HG03280 (cell line): ENCODE measurements around the gene TXNDC8.
A peak's percentile ranks its signal among the peaks of the same experiment; 100 is the strongest.
"Not testable (repeated sequence)": the region's sequence is repeated elsewhere in the genome, so short reads cannot be mapped to it uniquely, and the experiment has no call there.

ENCODE experiments used
- ATAC-seq: cut with Tn5 transposase; IDR thresholded peaks from one replicate; pipeline ENCODE4 v1.9.1; 2021; ENCODE audit warnings: mild to moderate bottlenecking, moderate library complexity; ENCODE audit not compliant: unreplicated experiment

Gene TXNDC8

GRCh38 chr9:110328763-110329162, 8.9 kb downstream of the TXNDC8 start:
- ATAC-seq = no peak

- no peak for ATAC-seq
Measured at GRCh38 chr9:110327716-110328115, 9.9 kb downstream of the TXNDC8 start.

DNA sequence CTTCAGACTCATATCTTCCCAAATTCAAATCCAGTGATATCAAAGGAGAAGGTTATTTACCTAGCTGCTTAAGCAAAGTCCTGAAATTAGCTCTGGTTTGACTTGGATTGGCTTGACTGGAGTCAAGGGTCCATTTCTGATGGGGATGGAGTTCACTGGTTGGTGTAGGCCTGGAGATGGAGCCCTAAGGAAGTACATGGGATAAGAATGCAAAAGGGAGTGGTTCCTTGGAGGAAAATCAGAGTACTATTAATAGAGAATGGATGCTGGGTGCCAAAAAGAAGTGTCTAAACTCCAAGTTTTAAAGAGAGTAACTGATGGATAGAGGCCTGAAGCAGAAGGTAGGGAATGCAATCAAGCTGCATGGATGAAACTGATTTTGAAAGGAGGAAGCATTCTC, 13.8 kb downstream of the TXNDC8 start:
- ATAC-seq = no peak

DNA sequence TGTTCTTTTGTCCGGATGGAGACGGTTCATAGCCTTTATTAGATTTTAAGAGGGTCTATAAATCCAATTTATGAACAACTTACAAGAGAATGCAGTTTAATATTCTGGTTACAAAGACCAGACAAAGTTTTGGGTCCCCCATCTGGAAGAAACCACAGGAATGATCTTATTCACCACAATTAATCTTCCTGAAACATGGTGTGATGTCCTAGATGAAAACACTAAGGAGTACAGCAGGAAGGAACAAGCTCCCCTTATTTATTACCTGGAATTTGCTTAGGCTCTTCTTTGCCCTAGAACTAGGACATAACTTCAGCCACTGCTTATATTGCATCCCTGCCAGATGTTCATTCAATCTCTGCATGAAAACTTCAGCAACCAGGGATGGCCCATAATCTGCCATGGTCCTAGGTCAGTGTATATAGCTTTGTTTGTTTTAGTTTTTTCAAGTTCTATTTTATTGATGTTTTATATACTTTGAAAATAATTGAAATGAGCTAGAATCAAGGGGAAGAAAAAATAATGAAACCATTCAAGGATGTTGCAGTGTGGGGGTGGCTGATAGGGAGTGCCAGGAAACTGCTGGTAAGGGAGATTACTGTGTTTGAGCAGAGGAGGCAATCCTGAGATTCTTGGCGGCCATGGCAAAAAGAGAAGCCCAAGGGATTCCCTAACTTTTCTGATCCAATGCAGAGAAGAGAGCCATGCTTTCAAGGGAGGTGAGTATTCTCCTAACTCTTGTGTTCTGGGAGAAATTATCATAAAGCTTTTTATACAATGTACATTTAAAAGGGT, 16.8 kb downstream of the TXNDC8 start:
- ATAC-seq = no peak

DNA sequence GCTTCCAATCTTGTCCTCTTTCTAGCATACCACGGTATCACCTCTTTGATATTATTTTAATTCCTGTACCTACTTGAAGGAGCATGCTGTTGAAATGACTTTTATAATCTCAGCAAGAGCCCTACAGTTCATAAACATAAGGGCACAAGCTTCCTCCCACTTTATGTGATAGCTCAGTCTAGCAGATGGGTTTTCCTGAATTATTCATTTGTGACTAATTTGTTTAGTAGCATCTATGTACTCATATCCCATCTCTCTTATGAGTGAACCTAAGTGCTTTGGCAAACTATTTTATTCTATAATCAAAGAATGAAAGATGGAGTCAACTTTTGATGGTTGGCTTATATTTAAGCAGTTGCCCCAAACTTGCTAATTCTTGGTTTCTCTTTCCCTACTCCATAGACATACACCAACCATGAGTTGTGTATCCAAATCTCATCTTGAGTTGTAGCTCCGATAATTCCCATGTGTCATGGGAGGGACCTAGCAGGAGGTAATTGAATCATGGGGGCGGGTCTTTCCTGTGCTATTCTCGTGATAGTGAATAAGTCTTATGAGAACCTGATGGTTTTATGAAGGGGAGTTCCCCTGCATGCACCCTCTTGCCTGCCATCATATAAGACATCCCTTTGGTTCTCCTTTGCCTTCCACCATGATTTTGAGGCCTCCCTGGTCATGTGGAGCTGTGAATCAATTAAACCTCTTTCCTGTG, 17.7 kb downstream of the TXNDC8 start:
- no peak for ATAC-seq

DNA sequence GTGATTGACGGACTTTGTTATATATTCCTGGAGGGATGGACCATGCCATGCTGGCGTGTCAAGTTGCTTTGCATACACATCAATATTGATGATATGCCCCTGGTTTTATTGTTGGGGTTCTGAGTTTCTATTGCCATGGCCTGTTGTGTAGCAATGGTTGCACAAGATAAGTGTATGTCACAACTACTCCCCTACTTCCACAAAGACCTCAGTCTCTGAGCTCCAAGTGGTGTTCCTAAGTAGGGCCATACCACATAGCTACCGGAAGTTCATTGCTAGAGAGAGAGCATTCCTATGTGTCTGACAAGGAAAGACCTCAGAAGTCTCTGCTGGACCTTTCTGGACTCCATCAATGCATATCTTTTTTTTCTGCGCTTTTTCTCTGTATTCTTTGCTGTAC, 19.8 kb downstream of the TXNDC8 start:
- no peak for ATAC-seq

DNA sequence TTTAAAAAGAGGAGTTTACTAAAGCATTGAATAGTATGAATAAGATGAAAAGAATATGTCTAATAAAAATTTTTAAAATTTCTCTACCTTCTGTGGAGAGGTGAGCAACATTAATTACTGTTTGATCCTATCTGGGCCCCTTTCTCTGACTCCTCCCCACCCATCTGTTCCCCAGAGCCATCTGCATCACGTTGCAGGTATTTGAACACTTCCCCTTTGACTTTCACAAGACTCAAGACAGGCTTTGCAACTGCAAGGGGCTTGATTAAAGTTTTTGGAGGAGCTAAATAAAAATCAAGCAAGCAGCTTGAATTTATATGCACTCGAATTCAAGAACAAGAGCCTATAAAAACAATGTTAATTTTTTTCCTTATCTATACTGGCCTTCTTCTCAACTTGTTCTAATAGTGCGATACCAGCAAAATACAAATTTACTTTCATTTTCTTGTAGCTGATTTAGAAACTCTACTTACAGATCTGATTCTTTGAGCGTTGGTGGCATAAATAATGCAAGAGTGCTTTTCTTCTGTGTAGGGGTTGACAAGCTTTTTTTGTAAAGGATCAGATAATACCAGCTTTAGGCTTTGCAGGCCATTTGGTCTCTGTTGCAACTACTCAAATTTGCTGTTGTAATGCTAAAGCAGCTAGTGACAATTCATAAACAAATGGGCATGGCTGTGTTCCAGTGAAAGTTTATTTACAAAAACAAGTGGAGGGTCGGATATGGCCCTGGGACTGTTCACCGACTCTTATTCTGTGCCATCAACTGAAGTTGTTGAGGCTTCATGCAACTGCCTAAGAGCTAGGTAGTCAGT, 21.2 kb downstream of the TXNDC8 start:
- ATAC-seq = peak; percentile 97

DNA sequence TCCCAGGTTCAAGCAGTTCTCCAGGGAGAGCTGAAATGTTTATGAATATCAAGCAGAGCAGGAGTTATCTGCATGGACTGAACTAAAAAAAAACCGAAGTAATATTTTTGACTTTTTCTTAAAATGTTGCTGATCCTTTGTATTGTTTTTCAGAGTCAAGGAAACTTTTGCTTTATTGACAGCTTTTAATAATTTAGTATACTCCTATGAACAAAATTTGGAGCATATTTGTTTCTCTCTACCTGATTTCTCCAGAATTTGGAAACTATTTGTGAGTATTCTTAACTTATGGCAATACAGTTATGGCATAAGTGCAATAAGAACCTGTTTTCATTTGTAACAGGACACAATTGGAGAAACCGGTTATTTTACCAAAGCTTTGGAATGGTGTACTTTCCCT, 25.7 kb downstream of the TXNDC8 start:
- ATAC-seq = not testable (repeated sequence)

- ATAC-seq = no peak
Measured at GRCh38 chr9:110309681-110310080, 28.0 kb downstream of the TXNDC8 start.

DNA sequence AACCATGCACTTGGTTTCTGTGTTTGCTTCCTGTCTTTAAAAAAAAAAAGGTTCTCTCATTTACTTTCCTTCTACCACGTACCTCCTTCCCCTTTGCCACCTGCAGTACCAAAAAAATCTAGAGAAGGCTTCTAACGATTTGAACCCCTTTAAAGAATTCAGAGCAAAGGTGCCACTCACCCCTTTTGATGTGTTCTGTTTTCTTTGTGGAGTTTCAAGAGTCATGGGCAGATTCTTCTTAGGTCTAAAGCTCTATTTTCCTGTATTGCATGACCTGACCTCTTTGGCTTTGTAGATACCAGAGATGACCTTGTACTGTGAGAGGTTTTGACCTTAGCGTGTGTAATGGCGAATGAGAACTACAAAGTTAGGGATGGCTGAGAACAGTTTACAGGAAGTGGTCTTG, 29.0 kb downstream of the TXNDC8 start:
- peak; percentile 67 for ATAC-seq

- no peak for ATAC-seq
Measured at GRCh38 chr9:110307191-110307590, 30.5 kb downstream of the TXNDC8 start.

DNA sequence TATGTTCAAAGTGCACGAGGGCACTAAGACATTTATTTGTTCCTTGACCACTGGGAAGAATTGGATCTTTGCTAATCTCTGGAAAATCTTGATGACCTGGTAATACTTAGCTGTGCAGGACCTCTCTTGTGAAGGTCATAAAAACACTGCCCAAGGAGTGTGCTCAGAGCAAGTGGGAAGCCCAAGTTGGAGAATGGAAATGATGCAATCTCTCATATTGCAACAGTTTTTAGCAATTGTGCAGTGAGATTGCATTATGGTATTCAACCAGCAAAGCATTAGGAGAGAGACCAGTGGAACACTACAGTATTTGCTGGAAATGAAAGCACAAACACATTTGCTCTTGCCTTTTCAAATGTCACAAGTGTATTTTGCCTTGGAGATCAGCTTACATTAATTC, 34.5 kb downstream of the TXNDC8 start:
- no peak for ATAC-seq

DNA sequence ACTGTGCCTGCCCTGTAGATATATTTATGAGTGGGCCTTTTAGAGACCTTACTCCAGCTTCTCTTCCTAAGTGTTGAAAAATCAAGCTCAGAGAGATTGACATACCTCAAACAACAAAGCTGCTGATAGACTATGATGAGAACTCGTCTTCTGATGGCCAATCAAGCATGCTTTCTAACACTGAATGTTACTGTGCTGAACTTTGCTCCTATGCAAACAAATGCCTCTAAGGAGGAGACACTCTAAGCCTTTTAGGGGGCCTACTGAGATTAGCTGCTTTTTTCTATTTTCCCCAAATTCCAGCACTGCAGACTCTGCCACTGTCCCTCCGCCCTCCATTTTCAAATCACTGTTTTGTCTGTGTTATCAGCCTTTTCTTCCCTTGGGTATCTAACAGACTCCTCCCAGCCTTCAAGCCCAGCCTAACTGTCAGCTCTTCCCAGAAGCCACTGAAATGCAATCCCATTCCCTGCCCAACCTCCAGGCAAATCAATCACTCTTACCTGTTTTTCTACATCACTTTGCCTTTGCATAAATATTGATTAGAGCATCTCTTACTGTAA, 39.5 kb downstream of the TXNDC8 start:
- ATAC-seq = no peak

DNA sequence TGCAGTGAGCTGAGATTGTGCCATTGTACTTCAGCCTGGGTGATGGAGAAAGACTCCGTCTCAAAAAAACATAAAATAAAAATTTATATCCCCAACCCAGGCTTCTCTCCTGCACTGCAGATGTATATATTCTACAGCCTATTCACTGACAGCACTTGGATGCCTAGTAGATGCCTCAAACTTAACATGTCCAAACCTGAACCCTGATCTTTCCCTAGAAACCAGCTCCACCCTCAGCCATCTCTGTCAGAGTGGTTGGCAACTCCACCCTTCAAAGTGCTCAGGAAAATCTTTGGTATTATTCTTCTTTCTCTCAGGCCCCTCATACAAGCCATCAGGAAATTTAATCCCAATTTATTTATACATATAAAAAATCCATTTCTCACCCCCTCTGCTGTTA, 44.4 kb downstream of the TXNDC8 start:
- no peak for ATAC-seq

DNA sequence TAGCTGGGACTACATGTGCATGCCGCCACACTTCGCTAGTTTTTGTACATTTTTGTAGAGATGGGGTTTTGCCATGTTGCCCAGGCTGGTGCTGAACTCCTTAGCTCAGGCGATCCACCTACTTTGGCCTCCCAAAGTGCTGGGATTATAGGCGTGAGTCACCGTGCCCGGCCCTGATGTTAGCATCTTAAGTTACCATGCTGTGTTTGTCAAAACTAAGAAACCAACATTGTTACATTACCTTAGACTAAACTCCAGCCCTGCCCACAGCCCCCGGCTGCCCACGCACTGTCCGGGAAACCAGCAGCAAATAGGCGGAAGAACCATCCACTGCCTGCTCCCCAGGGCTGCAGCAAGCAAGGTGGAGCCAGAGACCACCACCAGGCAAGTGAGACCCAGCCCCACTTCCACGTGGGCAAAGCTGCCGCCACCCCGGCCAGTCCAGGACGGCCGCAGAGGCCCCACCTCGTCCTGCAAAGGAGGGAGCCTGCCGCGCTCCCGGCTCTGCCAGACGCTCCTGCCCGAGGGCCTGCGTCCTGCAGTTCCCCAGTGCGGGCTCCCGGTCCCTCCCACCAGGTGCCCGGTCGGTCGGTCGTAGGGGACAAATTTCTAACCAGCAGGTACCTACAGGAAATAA, 45.6 kb downstream of the TXNDC8 start:
- no peak for ATAC-seq

- no peak for ATAC-seq
Measured at GRCh38 chr9:110290001-110290400, 47.7 kb downstream of the TXNDC8 start.

DNA sequence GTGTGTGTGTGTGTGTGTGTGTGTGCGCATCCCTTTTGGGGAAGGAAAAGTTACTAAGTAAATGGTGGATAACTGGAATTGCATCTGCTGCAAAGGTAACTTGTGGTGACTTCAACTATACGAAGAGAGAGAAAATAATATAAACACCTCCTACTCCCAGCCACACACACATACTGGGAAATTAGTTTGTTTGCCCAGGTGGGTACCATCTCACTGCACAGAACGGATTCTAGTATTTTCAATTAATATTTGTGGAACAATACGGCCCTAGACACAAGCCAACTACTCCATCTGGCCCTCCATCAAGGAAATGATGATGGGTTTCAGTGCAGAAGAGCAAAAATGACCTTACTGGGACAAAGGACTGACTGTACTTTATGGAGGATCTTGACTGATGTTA, 49.2 kb downstream of the TXNDC8 start:
- no peak for ATAC-seq

GRCh38 chr9:110287289-110287680, 50.4 kb downstream of the TXNDC8 start:
- ATAC-seq = no peak

DNA sequence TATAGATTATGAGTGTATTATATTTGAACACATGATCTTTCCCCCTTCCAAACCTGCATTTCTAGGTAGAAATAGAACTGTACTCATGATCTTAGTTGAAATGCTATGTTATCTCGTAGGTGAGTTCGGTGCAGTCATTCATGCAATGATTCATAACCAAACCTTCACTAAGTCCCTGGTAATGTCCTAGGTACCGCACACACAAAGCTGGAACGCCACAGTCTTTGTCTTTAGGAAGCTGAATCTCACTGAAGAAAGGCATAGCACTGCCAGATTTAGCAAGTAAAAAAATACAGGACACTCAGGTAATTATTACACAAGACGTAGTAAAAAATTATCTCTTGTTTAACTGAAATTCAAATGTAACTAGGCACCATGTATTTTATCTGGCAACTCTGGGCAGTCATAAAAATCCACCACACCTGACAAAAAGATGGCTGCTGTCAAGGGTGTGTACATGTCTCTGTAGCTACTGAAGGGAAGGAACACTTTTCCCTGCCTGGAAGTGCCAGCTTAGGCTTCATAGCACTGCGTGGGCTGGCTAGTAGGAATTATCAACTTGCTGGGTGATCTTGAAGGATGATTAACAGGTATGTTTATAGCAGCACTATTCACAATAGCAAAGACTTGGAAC, 53.3 kb downstream of the TXNDC8 start:
- no peak for ATAC-seq

GRCh38 chr9:110283751-110284150, 53.9 kb downstream of the TXNDC8 start:
- ATAC-seq = no peak
